H9 (cell line): ENCODE results near the gene ZNF469. TPM values are rescaled to one million over a fixed set of nuclear protein-coding genes. Genes with fewer than 3 reads are reported as not detected.

ENCODE experiments used
- DNase-seq: peaks from one replicate; pipeline ENCODE4 v3.0.0-alpha.2; 2017
- H2AFZ ChIP-seq: one replicate; pipeline ENCODE4 v1.6.1; 2013; ENCODE audit warnings: mild to moderate bottlenecking, low read length, control low read depth, moderate library complexity
- H2AK5ac ChIP-seq: 2 replicates; pipeline ENCODE4 v1.6.1; 2013; ENCODE audit warnings: low read length, control low read depth, mixed read lengths; ENCODE audit not compliant: insufficient read length
- H2BK120ac ChIP-seq: one replicate; pipeline ENCODE4 v1.6.1; 2013; ENCODE audit warnings: low read depth, mild to moderate bottlenecking, low read length, control low read depth, inconsistent platforms; ENCODE audit not compliant: poor library complexity, severe bottlenecking
- H2BK12ac ChIP-seq: 2 replicates; pipeline ENCODE4 v1.6.1; 2013; ENCODE audit warnings: low read length, control low read depth, mixed read lengths, low read depth; ENCODE audit not compliant: insufficient read length
- H2BK15ac ChIP-seq: 2 replicates; pipeline ENCODE4 v1.6.1; 2013; ENCODE audit warnings: low read depth, low read length, control low read depth
- H2BK20ac ChIP-seq: one replicate; pipeline ENCODE4 v1.6.1; 2013; ENCODE audit warnings: low read depth, mild to moderate bottlenecking, low read length, control low read depth, inconsistent platforms; ENCODE audit not compliant: poor library complexity, severe bottlenecking
- H2BK5ac ChIP-seq: 2 replicates; pipeline ENCODE4 v1.6.1; 2013; ENCODE audit warnings: low read length, control low read depth, mixed read lengths; ENCODE audit not compliant: insufficient read length
- H3K14ac ChIP-seq: 2 replicates; pipeline ENCODE4 v1.6.1; 2013; ENCODE audit warnings: low read length, control low read depth; ENCODE audit not compliant: insufficient read depth
- H3K18ac ChIP-seq: 2 replicates; pipeline ENCODE4 v1.6.1; 2013; ENCODE audit warnings: low read depth, mild to moderate bottlenecking, mixed read lengths, low read length, control low read depth; ENCODE audit not compliant: insufficient read length
- H3K23ac ChIP-seq: 2 replicates; pipeline ENCODE4 v1.6.1; 2013; ENCODE audit warnings: low read length, control low read depth, mixed read lengths, low read depth; ENCODE audit not compliant: insufficient read length
- H3K23me2 ChIP-seq: 2 replicates; pipeline ENCODE4 v1.6.1; 2013; ENCODE audit warnings: low read depth, mild to moderate bottlenecking, mixed read lengths, low read length, control low read depth; ENCODE audit not compliant: insufficient read length, poor library complexity, severe bottlenecking
- H3K27ac ChIP-seq: 2 replicates; pipeline ENCODE4 v1.5.1; 2013; ENCODE audit warnings: low read length, control low read depth, mixed read lengths, low read depth; ENCODE audit not compliant: insufficient read length
- H3K27me3 ChIP-seq: 2 replicates; pipeline ENCODE4 v1.6.1; 2013; ENCODE audit warnings: low read length, control low read depth, inconsistent platforms; ENCODE audit not compliant: insufficient read depth
- H3K4ac ChIP-seq: 2 replicates; pipeline ENCODE4 v1.6.1; 2013; ENCODE audit warnings: low read depth, mild to moderate bottlenecking, control low read depth, inconsistent platforms, low read length, moderate library complexity
- H3K4me1 ChIP-seq: 2 replicates; pipeline ENCODE4 v1.6.1; 2013; ENCODE audit warnings: low read length, control low read depth, inconsistent platforms; ENCODE audit not compliant: insufficient read depth
- H3K4me2 ChIP-seq: 2 replicates; pipeline ENCODE4 v1.6.1; 2013; ENCODE audit warnings: low read length, control low read depth, mixed read lengths; ENCODE audit not compliant: insufficient read length, insufficient read depth
- H3K56ac ChIP-seq: 2 replicates; pipeline ENCODE4 v1.6.1; 2013; ENCODE audit warnings: low read depth, mild to moderate bottlenecking, mixed read lengths, low read length, control low read depth; ENCODE audit not compliant: insufficient read length
- H3K79me1 ChIP-seq: 2 replicates; pipeline ENCODE4 v1.6.1; 2013; ENCODE audit warnings: low read depth, mild to moderate bottlenecking, moderate library complexity, low read length, control low read depth, inconsistent platforms; ENCODE audit not compliant: insufficient read depth, poor library complexity, severe bottlenecking
- H3K79me2 ChIP-seq: 2 replicates; pipeline ENCODE4 v1.6.1; 2013; ENCODE audit warnings: low read length, control low read depth, inconsistent platforms; ENCODE audit not compliant: insufficient read depth
- H3K9ac ChIP-seq: 2 replicates; pipeline ENCODE4 v1.6.1; 2013; ENCODE audit warnings: low read length, control low read depth, mixed read lengths; ENCODE audit not compliant: insufficient read length; ENCODE audit errors: extremely low read depth
- H3K9me3 ChIP-seq: one replicate; pipeline ENCODE4 v1.6.1; 2013; ENCODE audit warnings: low read depth, low read length, inconsistent platforms; ENCODE audit not compliant: control insufficient read depth
- H3T11ph ChIP-seq: one replicate; pipeline ENCODE4 v1.6.1; 2013; ENCODE audit warnings: mild to moderate bottlenecking, low read length, control low read depth, inconsistent platforms
- H4K20me1 ChIP-seq: one replicate; pipeline ENCODE4 v1.6.1; 2013; ENCODE audit not compliant: control insufficient read depth, insufficient read length, insufficient read depth
- H4K5ac ChIP-seq: 2 replicates; pipeline ENCODE4 v1.6.1; 2013; ENCODE audit warnings: low read depth, mild to moderate bottlenecking, mixed read lengths, low read length, control low read depth; ENCODE audit not compliant: insufficient read length
- H4K8ac ChIP-seq: replicated peaks from 2 replicates; pipeline ENCODE4 v1.6.1; 2013; ENCODE audit warnings: low read length, control low read depth, mixed read lengths, low read depth; ENCODE audit not compliant: insufficient read length
- H4K91ac ChIP-seq: 2 replicates; pipeline ENCODE4 v1.6.1; 2013; ENCODE audit warnings: low read depth, mild to moderate bottlenecking, moderate library complexity, mixed read lengths, low read length, control low read depth; ENCODE audit not compliant: insufficient read length
- H3K27ac Mint-ChIP-seq, 3 experiments: 2 replicates in 2 of 3; 3 replicates in 1 of 3; pipeline ENCODE4 v1.8.0; 2020 to 2021; ENCODE audit warnings: mixed read lengths in 3 of 3, mild to moderate bottlenecking in 1 of 3, moderate library complexity in 1 of 3
- H3K27me3 Mint-ChIP-seq: 2 replicates; pipeline ENCODE4 v1.8.0; 2021; ENCODE audit warnings: low read depth, mild to moderate bottlenecking, moderate library complexity, mixed read lengths
- H3K36me3 Mint-ChIP-seq, 3 experiments: 2 replicates in 2 of 3; 3 replicates in 1 of 3; pipeline ENCODE4 v1.8.0; 2020 to 2021; ENCODE audit warnings: low read depth in 3 of 3, mixed read lengths in 3 of 3; ENCODE audit not compliant: insufficient read depth in 1 of 3
- H3K4me1 Mint-ChIP-seq, 2 experiments: 2 replicates each; pipeline ENCODE4 v1.8.0; 2020; ENCODE audit warnings: mixed read lengths in 2 of 2
- H3K4me3 Mint-ChIP-seq, 2 experiments: 2 replicates in 1 of 2; 3 replicates in 1 of 2; pipeline ENCODE4 v1.8.0; 2020 to 2021; ENCODE audit warnings: mild to moderate bottlenecking in 2 of 2, mixed read lengths in 2 of 2, moderate library complexity in 1 of 2
- H3K9me3 Mint-ChIP-seq, 2 experiments: 2 replicates in 1 of 2; 3 replicates in 1 of 2; pipeline ENCODE4 v1.8.0; 2020; ENCODE audit warnings: mild to moderate bottlenecking in 2 of 2, mixed read lengths in 2 of 2, moderate library complexity in 1 of 2
- WGBS: extraction: QIAGEN DNeasy Blood & Tissue Kit; methylation state at CpG from one replicate; pipeline ENCODE4 v1.1.7; 2013; ENCODE audit warnings: missing lambda C conversion rate, low lambda C conversion rate, mixed read lengths; ENCODE audit not compliant: insufficient read length; ENCODE audit errors: extremely low coverage; 5-methylcytosine and 5-hydroxymethylcytosine counted together
- total RNA-seq: library from RNA; stranded (reverse); gene quantifications from 2 replicates; pipeline ENCODE4 v1.2.1, GENCODE V29; 2021
- TF ChIP-seq, protein P1 (sequence below): fragments of 200-600 bp; sonication (generic); conservative IDR thresholded peaks from 3 replicates; pipeline ENCODE4 v1.8.0; 2021; ENCODE audit warnings: antibody characterized with exemption, mild to moderate bottlenecking

Gene ZNF469
- total RNA-seq, 1 experiment from 2014 or later, result 4.4 TPM

DNA sequence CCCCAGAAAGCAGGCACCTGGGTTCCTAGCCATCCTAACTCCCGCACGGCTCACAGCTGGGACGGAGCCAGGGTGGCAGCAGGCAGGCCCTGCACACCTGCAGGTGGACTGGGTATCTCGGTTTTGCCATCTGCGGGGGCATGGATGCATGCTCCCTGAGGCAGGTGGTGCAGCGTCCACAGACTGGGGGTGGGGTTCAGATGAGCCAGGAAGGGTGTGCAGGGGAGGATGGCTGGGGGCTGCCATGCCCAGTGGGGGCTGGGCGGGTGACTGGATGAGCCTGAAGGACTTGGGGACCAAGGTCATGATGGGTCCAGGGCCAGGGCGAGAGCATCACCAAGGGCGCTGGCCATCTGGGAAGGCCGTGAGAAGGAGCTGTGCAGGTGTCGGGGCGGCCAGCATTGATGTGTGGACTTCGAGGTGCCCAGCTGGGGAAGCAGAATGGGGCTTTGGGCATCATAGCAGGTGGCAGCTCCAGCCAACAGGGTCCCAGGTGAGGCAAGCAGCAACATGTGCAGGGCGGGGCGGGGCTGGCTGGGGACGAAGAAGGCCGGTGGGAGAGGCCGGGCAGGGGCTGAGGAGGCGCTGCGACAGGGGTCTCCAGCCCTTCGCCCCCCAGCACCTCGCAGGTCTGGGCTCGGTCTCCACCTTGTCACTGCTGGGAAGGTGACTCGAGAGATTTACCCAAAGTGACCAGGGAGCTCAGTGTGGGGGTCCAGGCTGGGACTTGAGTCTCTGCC is 41.0 kb upstream of the ZNF469 start:
- no peak overlapping the region for H2AFZ ChIP-seq
- no peak overlapping the region for H3K56ac ChIP-seq
- Mint-ChIP-seq H3K27ac (no peak overlapping the region), H3K36me3 (peaks cover 0 to 7% (median 2%) of the 10 kb centered on the region in 3 experiments; a peak in 4 of 7 replicates), H3K4me3 (no peak overlapping the region), H3K27me3 (peaks cover 6% of the 10 kb centered on the region), H3K4me1 (peaks cover 0 to 3% of the 10 kb centered on the region in 2 experiments; a peak in 1 of 4 replicates), H3K9me3 (peaks cover 13% of the 10 kb centered on the region in 2 experiments)
- no peaks in the 10 kb centered on the region for H3K27me3 ChIP-seq
- no peak overlapping the region for H3K27ac ChIP-seq
- H2BK20ac ChIP-seq, result no peak overlapping the region
- no peak overlapping the region for H2BK15ac ChIP-seq
- DNase-seq, result no peak
- no peak overlapping the region for H2BK120ac ChIP-seq
- no peak overlapping the region for H2BK12ac ChIP-seq
- no peak overlapping the region for H3K4ac ChIP-seq
- H2AK5ac ChIP-seq, result no peak overlapping the region
- H4K8ac ChIP-seq, result no peak overlapping the region
- H3K23me2 ChIP-seq, result no peaks in the 10 kb centered on the region
- H3K18ac ChIP-seq, result no peak overlapping the region
- no peak overlapping the region for H2BK5ac ChIP-seq
- no peak overlapping the region for H4K91ac ChIP-seq
- no peaks in the 10 kb centered on the region for H4K20me1 ChIP-seq
- 0 out of 2 replicates have a peak overlapping the region, but pooled peaks have one; percentile 13 for H3K14ac ChIP-seq
- TF ChIP-seq, protein P1, sequence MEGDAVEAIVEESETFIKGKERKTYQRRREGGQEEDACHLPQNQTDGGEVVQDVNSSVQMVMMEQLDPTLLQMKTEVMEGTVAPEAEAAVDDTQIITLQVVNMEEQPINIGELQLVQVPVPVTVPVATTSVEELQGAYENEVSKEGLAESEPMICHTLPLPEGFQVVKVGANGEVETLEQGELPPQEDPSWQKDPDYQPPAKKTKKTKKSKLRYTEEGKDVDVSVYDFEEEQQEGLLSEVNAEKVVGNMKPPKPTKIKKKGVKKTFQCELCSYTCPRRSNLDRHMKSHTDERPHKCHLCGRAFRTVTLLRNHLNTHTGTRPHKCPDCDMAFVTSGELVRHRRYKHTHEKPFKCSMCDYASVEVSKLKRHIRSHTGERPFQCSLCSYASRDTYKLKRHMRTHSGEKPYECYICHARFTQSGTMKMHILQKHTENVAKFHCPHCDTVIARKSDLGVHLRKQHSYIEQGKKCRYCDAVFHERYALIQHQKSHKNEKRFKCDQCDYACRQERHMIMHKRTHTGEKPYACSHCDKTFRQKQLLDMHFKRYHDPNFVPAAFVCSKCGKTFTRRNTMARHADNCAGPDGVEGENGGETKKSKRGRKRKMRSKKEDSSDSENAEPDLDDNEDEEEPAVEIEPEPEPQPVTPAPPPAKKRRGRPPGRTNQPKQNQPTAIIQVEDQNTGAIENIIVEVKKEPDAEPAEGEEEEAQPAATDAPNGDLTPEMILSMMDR, result no peak
- no peaks in the 10 kb centered on the region for H3K9me3 ChIP-seq
- no peak overlapping the region for H3K23ac ChIP-seq
- no peak overlapping the region for H4K5ac ChIP-seq
- no peaks in the 10 kb centered on the region for H3K79me1 ChIP-seq
- no peak overlapping the region for H3K9ac ChIP-seq
- no peaks in the 10 kb centered on the region for H3K79me2 ChIP-seq
- no CpG with 5 or more reads among the region's 24 CpGs for WGBS
- no peaks in the 10 kb centered on the region for H3K4me1 ChIP-seq
- no peak overlapping the region for H3K4me2 ChIP-seq
- H3T11ph ChIP-seq, result no peak overlapping the region
